ENCODE measurements around the gene SUV39H2. TPM values are rescaled to one million over a fixed set of nuclear protein-coding genes. Genes with fewer than 3 reads are reported as not detected.

SUV39H2 gene
- polyA plus RNA-seq, 1 donor (not counting 4 experiments of a cell fraction or from before 2014, with no cell fraction given): 11.8 TPM

DNA sequence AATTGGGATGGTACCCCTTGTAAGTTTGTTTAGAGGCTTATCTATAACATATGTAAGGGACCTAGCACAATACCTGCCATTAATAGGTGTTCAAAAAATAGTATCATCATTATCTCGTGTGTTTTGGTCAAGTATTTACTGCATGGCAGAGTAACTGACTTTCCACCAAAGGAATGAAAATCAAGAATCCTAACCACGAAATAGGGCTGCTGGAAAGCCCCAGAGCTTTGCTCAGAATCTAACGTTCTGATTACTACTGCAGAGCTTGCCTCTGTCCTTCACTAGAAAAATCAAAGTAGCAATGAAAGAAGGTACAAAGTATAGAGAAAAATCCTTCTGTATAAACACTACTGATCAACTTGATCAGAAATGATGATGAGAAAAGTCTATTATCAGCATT, 40.3 kb downstream of the SUV39H2 start:
- Histone ChIP-seq H3K4me3 (ENCODE audit: control insufficient read depth in 2 of 3, extremely low read depth in 1 of 3, insufficient read depth in 2 of 3, low read depth in 1 of 3, low read length in 3 of 3) (no peak overlapping the region), H3K36me3 (ENCODE audit: control insufficient read depth in 2 of 2, extremely low read depth in 1 of 2, insufficient read depth in 2 of 2, low read length in 2 of 2) (peaks cover 6 to 18% of the 10 kb centered on the region in 2 experiments), H3K4me2 (ENCODE audit: control insufficient read depth, extremely low read depth, insufficient read depth, low read depth, low read length) (no peak overlapping the region), H3K9me3 (ENCODE audit: control insufficient read depth, low read depth, low read length) (no peaks in the 10 kb centered on the region), H3K27me3 (ENCODE audit: control insufficient read depth, extremely low read depth, insufficient read depth, low read length) (no peaks in the 10 kb centered on the region), H3K27ac (ENCODE audit: control insufficient read depth, insufficient read depth, low read length) (no peak overlapping the region), H4K20me1 (ENCODE audit: control insufficient read depth, extremely low read depth, insufficient read depth, low read length) (no peaks in the 10 kb centered on the region), H2AFZ (ENCODE audit: control insufficient read depth, low read length) (no peak overlapping the region), H3K4me1 (ENCODE audit: control insufficient read depth, extremely low read depth, insufficient read depth, low read length) (no peaks in the 10 kb centered on the region), H3K79me2 (ENCODE audit: control insufficient read depth, insufficient read depth, low read length) (no peaks in the 10 kb centered on the region), H3K9ac (ENCODE audit: control insufficient read depth, extremely low read depth, insufficient read depth, low read length) (no peak overlapping the region), H3K9me1 (ENCODE audit: control insufficient read depth, extremely low read depth, insufficient read depth, low read length) (no peaks in the 10 kb centered on the region)
- FAIRE-seq (no peak), DNase-seq (ENCODE audit: low read depth, low spot score) (no peak)
- dilution Hi-C loops (cut with MboI; ENCODE audit: extremely low pct_ligation_motif_present, low sequenced_read_pairs): no loop called here
- TF ChIP-seq, protein P1, sequence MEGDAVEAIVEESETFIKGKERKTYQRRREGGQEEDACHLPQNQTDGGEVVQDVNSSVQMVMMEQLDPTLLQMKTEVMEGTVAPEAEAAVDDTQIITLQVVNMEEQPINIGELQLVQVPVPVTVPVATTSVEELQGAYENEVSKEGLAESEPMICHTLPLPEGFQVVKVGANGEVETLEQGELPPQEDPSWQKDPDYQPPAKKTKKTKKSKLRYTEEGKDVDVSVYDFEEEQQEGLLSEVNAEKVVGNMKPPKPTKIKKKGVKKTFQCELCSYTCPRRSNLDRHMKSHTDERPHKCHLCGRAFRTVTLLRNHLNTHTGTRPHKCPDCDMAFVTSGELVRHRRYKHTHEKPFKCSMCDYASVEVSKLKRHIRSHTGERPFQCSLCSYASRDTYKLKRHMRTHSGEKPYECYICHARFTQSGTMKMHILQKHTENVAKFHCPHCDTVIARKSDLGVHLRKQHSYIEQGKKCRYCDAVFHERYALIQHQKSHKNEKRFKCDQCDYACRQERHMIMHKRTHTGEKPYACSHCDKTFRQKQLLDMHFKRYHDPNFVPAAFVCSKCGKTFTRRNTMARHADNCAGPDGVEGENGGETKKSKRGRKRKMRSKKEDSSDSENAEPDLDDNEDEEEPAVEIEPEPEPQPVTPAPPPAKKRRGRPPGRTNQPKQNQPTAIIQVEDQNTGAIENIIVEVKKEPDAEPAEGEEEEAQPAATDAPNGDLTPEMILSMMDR (optimal IDR thresholded peaks at IDR 0.05 in 1 of 3, IDR thresholded peaks at IDR 0.05 in 1 of 3, conservative IDR thresholded peaks at IDR 0.05 in 1 of 3; ENCODE audit: extremely low read depth in 1 of 3, insufficient read depth in 2 of 3, low read length in 3 of 3): no peak
- TF ChIP-seq EZH2 (IDR thresholded peaks at IDR 0.05; ENCODE audit: low read length): no peak

- FAIRE-seq: no peak
- dilution Hi-C loops (cut with MboI; ENCODE audit: extremely low pct_ligation_motif_present, low sequenced_read_pairs): no loop called here
- H3K36me3 ChIP-seq (ENCODE audit: control insufficient read depth in 2 of 2, extremely low read depth in 1 of 2, insufficient read depth in 2 of 2, low read length in 2 of 2): peaks cover 16 to 19% of the 10 kb centered on the region in 2 experiments
These were observed 45.3 kb downstream of the SUV39H2 start for GRCh38 chr10:14924013-14924412.

More at GRCh38 chr10:14924013-14924412, 45.3 kb downstream of the SUV39H2 start:
- TF ChIP-seq EZH2 (IDR thresholded peaks at IDR 0.05; ENCODE audit: low read length): no peak
- TF ChIP-seq, protein P1 (optimal IDR thresholded peaks at IDR 0.05 in 1 of 3, IDR thresholded peaks at IDR 0.05 in 1 of 3, conservative IDR thresholded peaks at IDR 0.05 in 1 of 3; ENCODE audit: extremely low read depth in 1 of 3, insufficient read depth in 2 of 3, low read length in 3 of 3): no peak
- DNase-seq (ENCODE audit: low read depth, low spot score): no peak
- Histone ChIP-seq H3K27ac (ENCODE audit: control insufficient read depth, insufficient read depth, low read length) (no peak overlapping the region), H3K9me1 (ENCODE audit: control insufficient read depth, extremely low read depth, insufficient read depth, low read length) (no peaks in the 10 kb centered on the region), H4K20me1 (ENCODE audit: control insufficient read depth, extremely low read depth, insufficient read depth, low read length) (no peaks in the 10 kb centered on the region), H3K27me3 (ENCODE audit: control insufficient read depth, extremely low read depth, insufficient read depth, low read length) (no peaks in the 10 kb centered on the region), H3K4me2 (ENCODE audit: control insufficient read depth, extremely low read depth, insufficient read depth, low read depth, low read length) (no peak overlapping the region), H2AFZ (ENCODE audit: control insufficient read depth, low read length) (no peak overlapping the region), H3K4me1 (ENCODE audit: control insufficient read depth, extremely low read depth, insufficient read depth, low read length) (no peaks in the 10 kb centered on the region), H3K4me3 (ENCODE audit: control insufficient read depth in 2 of 3, extremely low read depth in 1 of 3, insufficient read depth in 2 of 3, low read depth in 1 of 3, low read length in 3 of 3) (no peak overlapping the region), H3K9me3 (ENCODE audit: control insufficient read depth, low read depth, low read length) (no peaks in the 10 kb centered on the region), H3K79me2 (ENCODE audit: control insufficient read depth, insufficient read depth, low read length) (no peaks in the 10 kb centered on the region), H3K9ac (ENCODE audit: control insufficient read depth, extremely low read depth, insufficient read depth, low read length) (no peak overlapping the region)
